Esophagus squamous epithelium (tissue), 5 donors: ENCODE measurements around the gene FHAD1. TPM values are rescaled to one million over a fixed set of nuclear protein-coding genes. Genes with fewer than 3 reads are reported as not detected.

Experiments used
- DNase-seq: peaks from one replicate; lab custom pipeline; 2025; lab: John Stamatoyannopoulos, UW
- H3K27ac ChIP-seq, 4 donors: fragments of 200-600 bp; sonication (generic); one replicate each; pipeline ENCODE4 v1.5.1; 2016 to 2019; ENCODE audit warnings: mild to moderate bottlenecking in 1 of 4
- H3K27me3 ChIP-seq, 4 donors: fragments of 200-600 bp; sonication (generic); 1 replicate in 3 of 4; 2 replicates in 1 of 4; pipeline versions ENCODE4 v1.5.1 to v1.6.0; 2017 to 2021; ENCODE audit warnings: antibody characterized with exemption in 1 of 4
- H3K36me3 ChIP-seq, 3 donors: fragments of 200-600 bp; sonication (generic); one replicate each; pipeline ENCODE4 v1.5.1; 2016 to 2019
- H3K4me1 ChIP-seq, 3 donors: fragments of 200-600 bp; sonication (generic); one replicate each; pipeline ENCODE4 v1.5.1; 2017 to 2019
- H3K4me3 ChIP-seq, 4 donors: fragments of 200-600 bp; sonication (generic); 1 replicate in 3 of 4; 2 replicates in 1 of 4; pipeline ENCODE4 v1.5.1; 2016 to 2019; ENCODE audit warnings: mild to moderate bottlenecking in 2 of 4, moderate library complexity in 1 of 4
- H3K9me3 ChIP-seq, 3 donors: fragments of 200-600 bp; sonication (generic); one replicate each; pipeline ENCODE4 v1.5.1; 2016 to 2019
- CTCF ChIP-seq, 6 experiments: fragments of 450-650 bp in 4 of 6; fragments of 200-600 bp in 2 of 6; sonication (generic) in 2 of 6; IDR thresholded peaks; one replicate each; pipeline ENCODE4 v1.5.1; 2016 to 2019; ENCODE audit warnings: antibody characterized with exemption in 6 of 6, mild to moderate bottlenecking in 4 of 6, moderate library complexity in 4 of 6
- POLR2A ChIP-seq, 4 donors: fragments of 450-650 bp; IDR thresholded peaks; one replicate each; pipeline ENCODE4 v1.6.1; 2017; ENCODE audit warnings: antibody characterized with exemption in 4 of 4, mild to moderate bottlenecking in 4 of 4, moderate library complexity in 3 of 4
- WGBS, 2 donors: methylation state at CpG; one replicate each; pipeline ENCODE4 v1.1.5; 2018; 5-methylcytosine and 5-hydroxymethylcytosine counted together
- intact Hi-C: fragments of 100-400 bp; cut with DNase I; formaldehyde crosslinking; loops from one replicate; pipeline ENCODE4 v1.15.0; 2022
- total RNA-seq, 4 donors: library from RNA; depleted of rRNA; stranded (reverse); fragments of >200 nt; gene quantifications; one replicate each; pipeline ENCODE4 v1.1.0, GENCODE V29; 2016
- donor health status: DM: yes; HTN: yes; CAD: no.

Gene FHAD1
- total RNA-seq, 4 donors from 2014 or later: 0.57 TPM; not detected in 3

GRCh38 chr1:15346346-15347030 is 99.5 kb downstream of the FHAD1 start:
- H3K27me3 ChIP-seq: no peaks in the 10 kb centered on the region
- H3K9me3 ChIP-seq: no peaks in the 10 kb centered on the region
- no peak overlapping the region for H3K4me3 ChIP-seq
- H3K4me1 ChIP-seq: peaks cover 0 to 52% (median 34%) of the 10 kb centered on the region in 3 donors
- intact Hi-C loops: no loop called here
- no peak for DNase-seq
- TF ChIP-seq POLR2A (IDR thresholded peaks at IDR 0.05): no peak
- TF ChIP-seq CTCF (IDR thresholded peaks at IDR 0.05): no peak
- no peaks in the 10 kb centered on the region for H3K36me3 ChIP-seq
- WGBS, 2 donors: 75 to 84% methylated on average over 7 to 14 of the region's 14 CpGs
- H3K27ac ChIP-seq: peak overlapping the region; percentile 25 to 78 (median 53)

- WGBS, 2 donors: 76 to 85% methylated on average over 7 of the region's 7 CpGs
- H3K9me3 ChIP-seq: no peaks in the 10 kb centered on the region
- H3K27ac ChIP-seq: peak overlapping the region in 1 of 4 donors; percentile 2
- intact Hi-C loops: no loop called here
- no peaks in the 10 kb centered on the region for H3K27me3 ChIP-seq
- no peak overlapping the region for H3K4me3 ChIP-seq
- peaks cover 4 to 52% (median 33%) of the 10 kb centered on the region in 3 donors for H3K4me1 ChIP-seq
- no peaks in the 10 kb centered on the region for H3K36me3 ChIP-seq
- DNase-seq: no peak
- no peak for TF ChIP-seq CTCF (IDR thresholded peaks at IDR 0.05)
- no peak for TF ChIP-seq POLR2A (IDR thresholded peaks at IDR 0.05)
Observed at GRCh38 chr1:15347182-15347581, 100.2 kb downstream of the FHAD1 start.

GRCh38 chr1:15348648-15349047 is 101.6 kb downstream of the FHAD1 start:
- DNase-seq: no peak
- no peaks in the 10 kb centered on the region for H3K27me3 ChIP-seq
- peaks cover 10 to 51% (median 34%) of the 10 kb centered on the region in 3 donors for H3K4me1 ChIP-seq
- no peaks in the 10 kb centered on the region for H3K36me3 ChIP-seq
- WGBS, 2 donors: 87 to 100% methylated on average over 7 of the region's 9 CpGs
- no peak for TF ChIP-seq CTCF (IDR thresholded peaks at IDR 0.05)
- no peak for TF ChIP-seq POLR2A (IDR thresholded peaks at IDR 0.05)
- no peak overlapping the region for H3K4me3 ChIP-seq
- H3K27ac ChIP-seq: no peak overlapping the region
- intact Hi-C loops: no loop called here
- H3K9me3 ChIP-seq: no peaks in the 10 kb centered on the region

- H3K36me3 ChIP-seq: no peaks in the 10 kb centered on the region
- TF ChIP-seq CTCF (IDR thresholded peaks at IDR 0.05) (no peak), POLR2A (IDR thresholded peaks at IDR 0.05) (no peak)
- no peaks in the 10 kb centered on the region for H3K27me3 ChIP-seq
- H3K27ac ChIP-seq: no peak overlapping the region
- H3K4me3 ChIP-seq: no peak overlapping the region
- H3K9me3 ChIP-seq: no peaks in the 10 kb centered on the region
- DNase-seq: no peak
- H3K4me1 ChIP-seq: peaks cover 10 to 54% (median 34%) of the 10 kb centered on the region in 3 donors
- intact Hi-C loops: no loop called here
- 88 to 91% methylated on average over 5 to 6 of the region's 6 CpGs for WGBS, 2 donors
Observed at GRCh38 chr1:15349133-15349532, 102.1 kb downstream of the FHAD1 start.

- TF ChIP-seq CTCF (IDR thresholded peaks at IDR 0.05) (no peak), POLR2A (IDR thresholded peaks at IDR 0.05) (no peak)
- intact Hi-C loops: no loop called here
- Histone ChIP-seq H3K9me3 (no peaks in the 10 kb centered on the region), H3K27me3 (no peaks in the 10 kb centered on the region), H3K4me3 (no peak overlapping the region), H3K27ac (peak overlapping the region in 2 of 4 donors; percentile 38 to 69), H3K4me1 (peaks cover 10 to 59% (median 32%) of the 10 kb centered on the region in 3 donors), H3K36me3 (no peaks in the 10 kb centered on the region)
- 84 to 100% methylated on average over 4 of the region's 10 CpGs for WGBS, 2 donors
- no peak for DNase-seq
Observed at GRCh38 chr1:15350151-15350550, 103.1 kb downstream of the FHAD1 start.
